ENCODE measurements around the gene TMEM108. TPM values are rescaled to one million over a fixed set of nuclear protein-coding genes. Genes with fewer than 3 reads are reported as not detected.

Gene TMEM108
- total and polyA plus RNA-seq, 11 donors = 0.14 to 2.8 (median 0.57) TPM

DNA sequence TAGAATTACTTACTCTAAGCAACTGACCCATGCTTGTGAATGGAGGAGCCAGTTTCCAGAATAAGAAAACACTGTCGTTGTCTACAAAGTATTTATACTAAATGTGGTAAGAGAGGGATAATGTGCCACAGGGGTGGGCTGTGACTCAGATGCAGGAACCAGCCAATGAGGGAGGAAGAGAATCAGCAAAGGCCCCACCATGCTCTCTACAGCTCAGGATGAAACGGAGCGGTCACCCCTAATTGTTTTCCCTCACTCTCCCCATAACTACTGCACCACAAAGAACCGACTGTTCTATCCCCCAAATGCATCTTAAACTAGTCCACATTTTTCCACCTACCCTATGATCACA is 406.2 kb downstream of the TMEM108 start:
- H3K27me3 ChIP-seq = no peaks in the 10 kb centered on the region
- no peaks in the 10 kb centered on the region for H3K36me3 ChIP-seq
- intact Hi-C loops (cut with DNase I) = no loop called here
- ATAC-seq (no peak), DNase-seq (no peak)
- 81 to 87% (median 85%) methylated on average over 4 of the region's 4 CpGs for WGBS, 4 donors
- no peak overlapping the region for H3K27ac ChIP-seq
- no peak overlapping the region for H3K4me3 ChIP-seq
- no peak for TF ChIP-seq POLR2A (IDR thresholded peaks at IDR 0.05)
- TF ChIP-seq, protein P1, sequence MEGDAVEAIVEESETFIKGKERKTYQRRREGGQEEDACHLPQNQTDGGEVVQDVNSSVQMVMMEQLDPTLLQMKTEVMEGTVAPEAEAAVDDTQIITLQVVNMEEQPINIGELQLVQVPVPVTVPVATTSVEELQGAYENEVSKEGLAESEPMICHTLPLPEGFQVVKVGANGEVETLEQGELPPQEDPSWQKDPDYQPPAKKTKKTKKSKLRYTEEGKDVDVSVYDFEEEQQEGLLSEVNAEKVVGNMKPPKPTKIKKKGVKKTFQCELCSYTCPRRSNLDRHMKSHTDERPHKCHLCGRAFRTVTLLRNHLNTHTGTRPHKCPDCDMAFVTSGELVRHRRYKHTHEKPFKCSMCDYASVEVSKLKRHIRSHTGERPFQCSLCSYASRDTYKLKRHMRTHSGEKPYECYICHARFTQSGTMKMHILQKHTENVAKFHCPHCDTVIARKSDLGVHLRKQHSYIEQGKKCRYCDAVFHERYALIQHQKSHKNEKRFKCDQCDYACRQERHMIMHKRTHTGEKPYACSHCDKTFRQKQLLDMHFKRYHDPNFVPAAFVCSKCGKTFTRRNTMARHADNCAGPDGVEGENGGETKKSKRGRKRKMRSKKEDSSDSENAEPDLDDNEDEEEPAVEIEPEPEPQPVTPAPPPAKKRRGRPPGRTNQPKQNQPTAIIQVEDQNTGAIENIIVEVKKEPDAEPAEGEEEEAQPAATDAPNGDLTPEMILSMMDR (IDR thresholded peaks at IDR 0.05) = no peak
- H3K4me1 ChIP-seq = peaks cover 0 to 22% (median 0%) of the 10 kb centered on the region in 12 donors
- no peaks in the 10 kb centered on the region for H3K9me3 ChIP-seq

DNA sequence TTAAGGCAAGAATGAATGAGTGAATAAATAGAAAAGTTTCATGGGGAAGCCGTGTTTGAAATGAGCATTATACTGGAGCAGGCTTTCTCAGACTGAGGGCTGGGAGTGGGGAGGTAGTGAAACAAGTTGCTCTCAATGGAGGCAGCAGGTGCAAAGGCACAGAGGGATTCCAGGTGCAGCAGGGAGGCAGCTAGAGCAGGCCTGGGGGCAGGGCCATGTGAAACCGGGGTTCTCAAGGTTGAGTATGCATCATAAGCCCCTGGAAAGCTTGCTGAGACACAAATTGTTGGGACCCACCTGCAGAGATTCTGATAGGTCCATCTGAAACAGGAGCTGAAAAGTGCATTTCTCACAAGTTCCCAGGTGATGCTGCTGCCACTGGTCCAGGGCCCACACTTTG is 406.9 kb downstream of the TMEM108 start:
- ATAC-seq (no peak), DNase-seq (no peak)
- Histone ChIP-seq H3K27me3 (no peaks in the 10 kb centered on the region), H3K9me3 (no peaks in the 10 kb centered on the region), H3K27ac (no peak overlapping the region), H3K4me1 (peaks cover 0 to 22% (median 0%) of the 10 kb centered on the region in 12 donors), H3K36me3 (no peaks in the 10 kb centered on the region), H3K4me3 (no peak overlapping the region)
- TF ChIP-seq, protein P1 (IDR thresholded peaks at IDR 0.05) = no peak
- WGBS, 4 donors = 89 to 94% (median 92%) methylated on average over 2 of the region's 2 CpGs
- intact Hi-C loops (cut with DNase I) = no loop called here

Data from heart left ventricle (tissue), 16 donors.